ENCODE data around the gene CYB5R4. TPM values are rescaled to one million over a fixed set of nuclear protein-coding genes. Genes with fewer than 3 reads are reported as not detected.

The CYB5R4 gene
- total and polyA plus RNA-seq, 2 of the 8 experiments (the other 6 are each of a cell fraction or from before 2014, with no cell fraction given) = 2.8 to 14.6 TPM

DNA sequence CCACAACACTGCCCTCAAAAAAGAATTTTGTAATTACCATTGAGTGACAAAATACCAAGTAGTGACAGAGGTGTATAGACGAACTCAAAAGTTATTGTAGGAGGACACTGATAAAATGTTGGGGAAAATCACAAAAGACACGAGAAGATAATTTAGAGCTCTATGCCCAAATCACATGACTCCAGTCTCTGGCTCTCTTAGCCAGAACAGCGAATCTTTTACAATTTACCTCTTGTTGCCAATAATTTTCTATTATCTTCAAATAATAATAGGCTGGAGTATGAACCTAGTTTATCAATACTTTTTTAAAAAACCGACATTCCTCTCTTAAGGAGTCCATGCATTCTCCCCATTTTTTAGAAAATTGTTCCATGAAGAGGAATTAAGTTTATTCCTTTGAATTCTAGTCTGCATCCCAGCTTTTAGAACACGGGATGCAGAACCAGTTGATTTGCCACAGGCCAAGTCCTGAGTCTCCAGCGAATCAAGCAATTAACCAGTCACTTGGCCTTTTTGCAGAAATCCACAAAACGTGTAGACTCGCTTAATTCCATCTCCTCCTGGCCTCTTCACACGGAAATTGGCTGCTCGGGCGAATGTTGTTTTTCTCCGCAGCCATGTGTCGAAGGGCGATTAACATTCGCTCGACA lies 6.8 kb upstream of the CYB5R4 start (continued):
- TF ChIP-seq BACH1 (IDR thresholded peaks at IDR 0.05; ENCODE audit: low read length) (no peak), SRF (IDR thresholded peaks at IDR 0.05; ENCODE audit: low read depth, low read length) (no peak), POLR2A (IDR thresholded peaks at IDR 0.05; ENCODE audit: control extremely low read depth in 1 of 2, low read depth in 2 of 2, low read length in 2 of 2) (no peak), YY1 (IDR thresholded peaks at IDR 0.05; ENCODE audit: low read depth, low read length) (no peak), KDM5A (IDR thresholded peaks at IDR 0.05; ENCODE audit: low read length) (no peak), GTF2F1 (IDR thresholded peaks at IDR 0.05; ENCODE audit: borderline replicate concordance, low read depth, low read length) (no peak)
- TF ChIP-seq, protein P1, sequence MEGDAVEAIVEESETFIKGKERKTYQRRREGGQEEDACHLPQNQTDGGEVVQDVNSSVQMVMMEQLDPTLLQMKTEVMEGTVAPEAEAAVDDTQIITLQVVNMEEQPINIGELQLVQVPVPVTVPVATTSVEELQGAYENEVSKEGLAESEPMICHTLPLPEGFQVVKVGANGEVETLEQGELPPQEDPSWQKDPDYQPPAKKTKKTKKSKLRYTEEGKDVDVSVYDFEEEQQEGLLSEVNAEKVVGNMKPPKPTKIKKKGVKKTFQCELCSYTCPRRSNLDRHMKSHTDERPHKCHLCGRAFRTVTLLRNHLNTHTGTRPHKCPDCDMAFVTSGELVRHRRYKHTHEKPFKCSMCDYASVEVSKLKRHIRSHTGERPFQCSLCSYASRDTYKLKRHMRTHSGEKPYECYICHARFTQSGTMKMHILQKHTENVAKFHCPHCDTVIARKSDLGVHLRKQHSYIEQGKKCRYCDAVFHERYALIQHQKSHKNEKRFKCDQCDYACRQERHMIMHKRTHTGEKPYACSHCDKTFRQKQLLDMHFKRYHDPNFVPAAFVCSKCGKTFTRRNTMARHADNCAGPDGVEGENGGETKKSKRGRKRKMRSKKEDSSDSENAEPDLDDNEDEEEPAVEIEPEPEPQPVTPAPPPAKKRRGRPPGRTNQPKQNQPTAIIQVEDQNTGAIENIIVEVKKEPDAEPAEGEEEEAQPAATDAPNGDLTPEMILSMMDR (IDR thresholded peaks at IDR 0.05; ENCODE audit: control extremely low read depth in 1 of 3, insufficient read depth in 1 of 3, low read depth in 1 of 3, low read length in 3 of 3) = no peak
